AG04449 (cell line): ENCODE measurements around the gene SBF2.

ENCODE experiments used
- CTCF ChIA-PET: fragments of 350-600 bp; formaldehyde crosslinking; extraction: SDS; loops from one replicate; lab custom pipeline; 2021; ENCODE audit warnings: antibody characterized with exemption; lab: Yijun Ruan, JAX
- POLR2A ChIA-PET: fragments of 400-600, 350-600 bp; formaldehyde crosslinking; extraction: SDS; loops from one replicate; lab custom pipeline; 2020; ENCODE audit warnings: antibody characterized with exemption, inconsistent platforms; lab: Yijun Ruan, JAX
- DNase-seq: peaks from one replicate; pipeline ENCODE4 v3.0.0-alpha.2; 2010; ENCODE audit warnings: low read depth, low spot score
- H3K4me3 ChIP-seq: 2 replicates; pipeline ENCODE4 v1.5.1; 2011; ENCODE audit warnings: low read depth, mild to moderate bottlenecking, control low read depth, low read length
- TF ChIP-seq, protein P1 (sequence below): IDR thresholded peaks from one replicate; pipeline ENCODE4 v1.5.1; 2011; ENCODE audit warnings: mild to moderate bottlenecking, moderate library complexity, low read length, control low read depth, inconsistent platforms; ENCODE audit not compliant: insufficient read depth; ENCODE audit errors: missing control alignments

The SBF2 gene

DNA sequence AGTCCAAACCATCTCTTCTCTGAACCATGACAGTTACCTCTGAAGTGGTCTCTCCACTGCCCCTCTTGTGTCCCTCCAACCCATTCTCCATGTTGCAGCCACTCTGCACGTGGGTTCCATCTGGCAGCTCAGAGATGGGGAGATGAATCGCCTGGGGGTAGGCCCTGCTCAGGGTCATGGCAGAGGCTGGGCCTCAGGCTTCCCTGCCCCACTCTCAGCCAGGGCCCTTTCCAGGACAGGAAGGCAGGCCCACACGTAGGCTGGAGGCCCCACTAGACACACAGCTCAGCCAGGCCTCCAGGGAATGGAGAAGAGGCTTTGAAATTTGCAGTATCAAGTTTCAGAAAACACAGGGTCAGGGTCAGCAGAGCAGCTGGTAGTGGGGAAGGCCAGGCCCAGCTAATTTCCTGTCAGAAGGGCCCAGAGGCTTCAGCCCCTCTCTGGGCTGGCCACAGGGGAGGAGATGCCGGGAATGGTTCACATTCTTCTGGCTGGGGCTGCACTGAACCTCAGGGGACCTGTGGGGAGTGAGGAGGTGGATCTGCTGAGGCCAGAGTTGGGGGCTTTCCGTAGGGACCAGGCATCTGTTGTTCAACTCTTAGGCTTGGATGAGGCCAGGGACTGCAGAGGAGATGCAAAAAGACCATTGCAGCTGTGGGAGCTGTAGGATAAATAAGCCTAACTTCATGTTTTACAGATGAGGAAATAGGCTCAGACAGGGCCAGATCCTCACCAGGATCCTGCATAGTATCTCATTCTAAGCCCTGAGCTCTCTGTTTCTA lies 528.5 kb downstream of the SBF2 start:
- peak; percentile 97 for DNase-seq
- ChIA-PET POLR2A (interaction anchor here (0.6 to 2.4 kb wide), 10 partner anchors 9 to 543 kb away, joined by 3 to 25 read pairs (median 5); partner anchors contain the start of gene ADM), CTCF (interaction anchor here (1.1 to 2.1 kb wide), 3 partner anchors 152 to 207 kb away, joined by 3 to 9 read pairs (median 6); no protein-coding TSS in a partner anchor)
- no peak overlapping the region for H3K4me3 ChIP-seq
- TF ChIP-seq, protein P1, sequence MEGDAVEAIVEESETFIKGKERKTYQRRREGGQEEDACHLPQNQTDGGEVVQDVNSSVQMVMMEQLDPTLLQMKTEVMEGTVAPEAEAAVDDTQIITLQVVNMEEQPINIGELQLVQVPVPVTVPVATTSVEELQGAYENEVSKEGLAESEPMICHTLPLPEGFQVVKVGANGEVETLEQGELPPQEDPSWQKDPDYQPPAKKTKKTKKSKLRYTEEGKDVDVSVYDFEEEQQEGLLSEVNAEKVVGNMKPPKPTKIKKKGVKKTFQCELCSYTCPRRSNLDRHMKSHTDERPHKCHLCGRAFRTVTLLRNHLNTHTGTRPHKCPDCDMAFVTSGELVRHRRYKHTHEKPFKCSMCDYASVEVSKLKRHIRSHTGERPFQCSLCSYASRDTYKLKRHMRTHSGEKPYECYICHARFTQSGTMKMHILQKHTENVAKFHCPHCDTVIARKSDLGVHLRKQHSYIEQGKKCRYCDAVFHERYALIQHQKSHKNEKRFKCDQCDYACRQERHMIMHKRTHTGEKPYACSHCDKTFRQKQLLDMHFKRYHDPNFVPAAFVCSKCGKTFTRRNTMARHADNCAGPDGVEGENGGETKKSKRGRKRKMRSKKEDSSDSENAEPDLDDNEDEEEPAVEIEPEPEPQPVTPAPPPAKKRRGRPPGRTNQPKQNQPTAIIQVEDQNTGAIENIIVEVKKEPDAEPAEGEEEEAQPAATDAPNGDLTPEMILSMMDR = no peak

DNA sequence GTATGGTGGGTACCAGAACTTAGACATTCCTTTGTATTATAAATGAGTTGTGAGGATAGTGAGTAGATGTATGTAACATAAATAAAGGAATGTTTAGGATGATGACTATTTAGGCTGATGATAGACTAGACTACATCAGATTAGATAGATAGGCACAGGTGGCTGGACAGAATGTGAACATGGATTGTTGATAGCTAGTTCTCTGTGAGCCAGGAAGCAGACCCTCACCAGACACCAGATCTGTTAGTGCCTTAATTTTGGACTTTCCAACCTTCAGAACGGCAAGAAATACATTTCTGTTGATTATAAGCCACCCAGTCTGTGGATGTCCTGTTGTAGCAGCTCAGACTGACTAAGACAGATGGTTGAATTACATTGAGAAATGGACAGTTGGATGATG lies 530.7 kb downstream of the SBF2 start:
- no peak for DNase-seq
- POLR2A ChIA-PET = no interaction called here
- TF ChIP-seq, protein P1 = no peak
- H3K4me3 ChIP-seq = no peak overlapping the region
- CTCF ChIA-PET = interaction anchor here (1.0 to 1.5 kb wide), 2 partner anchors 141 to 210 kb away, joined by 3 to 7 read pairs; no protein-coding TSS in a partner anchor

DNA sequence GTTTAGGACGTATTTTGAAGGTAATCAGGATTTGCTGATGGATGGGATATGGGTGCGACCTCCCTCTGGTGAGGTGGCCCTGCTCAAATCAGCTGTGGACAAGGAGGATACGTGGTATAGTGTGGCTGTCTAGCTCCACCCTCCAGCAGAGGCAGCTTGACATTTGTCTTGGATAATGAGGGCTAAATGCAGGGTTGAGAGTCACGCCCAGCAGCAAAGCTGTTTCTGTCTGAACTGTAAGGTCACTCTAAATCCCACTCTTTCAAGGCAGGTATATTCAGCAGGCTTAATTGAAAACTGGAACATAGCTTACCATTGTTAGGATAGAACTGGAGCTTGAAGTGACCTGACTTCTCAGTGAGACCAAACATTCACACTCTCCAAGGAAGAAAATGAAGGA lies 531.5 kb downstream of the SBF2 start:
- no peak overlapping the region for H3K4me3 ChIP-seq
- ChIA-PET CTCF (interaction anchor here (1.5 kb wide), 1 partner anchor 210 kb away, joined by 7 read pairs; no protein-coding TSS in a partner anchor), POLR2A (no interaction called here)
- DNase-seq = no peak
- TF ChIP-seq, protein P1 = no peak

DNA sequence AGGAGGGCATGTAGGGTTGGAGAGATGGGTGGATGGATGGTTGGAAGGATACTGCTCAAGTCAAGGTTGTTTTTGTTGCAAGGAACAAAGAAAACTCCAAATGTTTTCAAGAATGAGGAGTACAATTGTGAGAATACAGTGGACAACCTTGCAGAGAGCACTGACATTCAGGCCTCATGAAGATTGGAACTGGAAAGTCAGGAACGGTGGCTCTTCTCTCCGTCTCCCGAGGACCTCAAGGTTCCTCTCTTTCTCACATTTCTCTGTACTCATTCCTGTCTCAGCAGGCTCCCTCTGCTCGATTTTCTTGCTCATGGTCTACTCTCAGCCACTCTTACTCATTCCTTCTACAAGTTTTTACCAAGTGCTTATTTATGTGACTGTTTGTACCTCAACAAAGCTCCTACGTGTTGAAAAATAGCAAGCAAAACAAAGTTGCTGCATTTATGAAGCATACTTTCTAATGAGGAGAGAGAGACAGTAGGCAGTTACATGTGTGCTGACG lies 532.5 kb downstream of the SBF2 start:
- CTCF ChIA-PET = no interaction called here
- no peak overlapping the region for H3K4me3 ChIP-seq
- POLR2A ChIA-PET = no interaction called here
- DNase-seq = no peak
- TF ChIP-seq, protein P1 = no peak

DNA sequence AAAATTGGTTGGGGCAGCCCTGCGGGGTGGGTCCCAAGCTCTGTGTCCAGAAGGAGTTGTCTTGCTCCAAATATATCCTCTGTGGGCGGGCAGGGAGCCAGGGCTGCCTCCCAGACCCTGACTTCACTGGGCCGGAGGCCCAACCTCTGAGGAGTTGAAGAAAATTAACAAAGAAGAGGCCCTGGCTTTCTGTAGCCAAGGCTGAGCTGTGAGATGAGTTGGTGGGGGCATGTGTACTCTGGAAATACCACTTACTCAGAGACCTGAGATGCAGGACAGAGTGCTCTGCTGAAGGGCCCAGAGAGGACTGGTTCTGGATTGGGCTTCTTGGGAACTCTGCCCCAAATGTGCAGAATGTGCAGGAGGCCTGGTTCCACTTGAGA lies 533.8 kb downstream of the SBF2 start:
- ChIA-PET CTCF (interaction anchor here (1.1 to 2.8 kb wide), 9 partner anchors 9 to 564 kb away, joined by 3 to 17 read pairs (median 7); no protein-coding TSS in a partner anchor), POLR2A (interaction anchor here (0.6 to 2.6 kb wide), 25 partner anchors 10 to 615 kb away, joined by 3 to 36 read pairs (median 6); partner anchors contain the start of genes ADM and ZNF143)
- DNase-seq = no peak
- TF ChIP-seq, protein P1 = no peak
- no peak overlapping the region for H3K4me3 ChIP-seq
